Muscle of arm (tissue), 12 donors: ENCODE data around the gene RXRG. TPM values are rescaled to one million over a fixed set of nuclear protein-coding genes. Genes with fewer than 3 reads are reported as not detected.
A peak's percentile ranks its signal among the peaks of the same experiment; 100 is the strongest.

Experiments
- DNase-seq: peaks from one replicate; pipeline ENCODE4 v3.0.0-alpha.2; 2013
- polyA plus RNA-seq, 12 donors: library from polyadenylated mRNA; unstranded; fragments of 120-200 nt; gene quantifications; one replicate each; pipeline ENCODE4 v1.2.1, GENCODE V29; 2013; ENCODE audit not compliant: insufficient read length in 12 of 12

The RXRG gene
- polyA plus RNA-seq, 12 donors = 30.4 to 68.1 (median 56.0) TPM; not detected in 1

- peak; percentile 97 for DNase-seq
Measured at GRCh38 chr1:165376041-165376810, 68.7 kb downstream of the RXRG start.

- no peak for DNase-seq
Measured at GRCh38 chr1:165375623-165376022, 69.3 kb downstream of the RXRG start.

- DNase-seq = no peak
Measured at GRCh38 chr1:165371588-165372225, 73.2 kb downstream of the RXRG start.

DNA sequence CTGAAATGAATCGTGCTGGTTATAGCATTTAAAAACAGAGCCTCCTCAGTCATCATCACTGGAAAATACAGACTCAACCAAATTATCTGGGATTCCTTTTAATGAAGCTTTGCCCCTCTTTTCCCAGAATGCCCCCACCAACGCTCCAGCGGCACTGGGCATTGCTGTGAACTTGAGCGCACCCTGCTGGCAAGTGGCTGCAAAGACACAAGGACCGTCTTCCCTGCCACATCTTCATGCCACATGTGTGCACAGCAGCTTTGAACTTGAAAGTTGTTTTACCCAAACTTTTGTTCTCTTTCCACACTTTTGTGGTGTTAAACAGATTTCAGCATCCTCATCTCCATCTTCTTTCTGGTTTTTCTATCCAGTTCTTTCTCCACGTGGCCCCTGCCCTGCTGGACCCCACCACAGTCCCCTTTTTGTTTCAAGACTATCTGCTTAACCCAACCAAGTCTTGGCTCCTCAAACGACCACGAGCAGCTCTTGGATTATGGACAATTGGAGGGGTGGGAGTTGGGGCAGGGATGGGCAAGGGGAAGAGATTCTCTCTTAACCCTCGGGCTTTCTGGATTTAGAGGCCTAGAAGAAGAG, 75.6 kb downstream of the RXRG start:
- no peak for DNase-seq

DNA sequence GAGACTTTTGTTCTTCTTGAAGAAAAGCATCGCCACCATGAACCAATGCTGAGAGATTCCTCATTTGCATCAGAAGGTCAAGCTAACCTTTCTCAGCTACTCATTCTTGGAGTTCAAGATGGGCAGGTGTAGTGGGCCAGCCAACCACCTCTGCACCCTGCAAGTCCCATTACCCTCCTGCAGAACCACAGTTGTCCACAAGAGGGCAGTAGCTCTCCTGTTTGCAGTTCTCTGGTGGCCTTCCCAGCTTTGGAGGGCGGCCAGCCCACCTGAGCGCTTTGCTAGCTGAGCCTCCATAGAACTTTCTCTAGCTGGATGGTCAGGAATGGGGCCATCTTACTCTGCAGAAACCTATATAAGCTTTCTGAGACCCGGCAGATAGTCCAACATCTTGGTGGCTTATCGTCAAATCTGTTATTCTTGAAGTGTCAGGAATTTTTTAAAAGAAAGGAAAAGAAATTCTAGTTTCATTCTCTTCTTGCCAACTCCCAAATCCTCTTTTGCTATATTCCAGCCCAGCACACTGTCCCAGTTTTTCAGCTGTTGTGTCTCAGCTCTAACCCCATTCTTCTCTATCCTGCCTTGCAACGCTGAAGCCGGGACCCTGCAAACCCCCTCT, 77.4 kb downstream of the RXRG start:
- DNase-seq = peak; percentile 84

- no peak for DNase-seq
Measured at GRCh38 chr1:165365341-165365740, 79.6 kb downstream of the RXRG start.

DNA sequence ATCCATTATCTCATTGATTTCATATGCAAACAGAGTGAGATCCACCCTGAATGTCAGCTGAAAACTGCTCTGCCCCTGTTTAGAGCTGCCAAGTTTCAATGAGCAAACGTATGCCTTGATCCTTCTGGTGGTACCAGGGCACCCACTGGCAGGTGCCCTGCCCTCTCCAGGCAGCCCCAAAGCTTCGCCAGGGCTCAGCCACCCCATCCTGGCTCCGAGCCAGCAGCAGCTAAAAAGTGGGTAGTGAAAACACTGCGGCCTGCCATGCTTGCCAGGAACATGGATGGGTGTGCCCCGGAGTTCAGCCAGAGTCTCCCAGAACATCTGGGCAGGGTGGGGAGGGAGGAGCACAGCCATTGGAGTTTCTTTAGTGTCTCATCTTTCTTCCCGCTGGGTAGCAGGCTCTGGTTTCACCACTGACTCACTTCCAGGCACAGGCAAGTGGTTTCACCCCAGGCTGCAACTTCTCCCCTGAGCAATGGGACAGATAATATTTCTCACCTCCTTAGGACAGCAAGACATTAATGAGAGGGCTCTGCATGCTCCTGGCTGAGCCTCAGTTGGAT, 80.3 kb downstream of the RXRG start:
- DNase-seq = no peak

DNA sequence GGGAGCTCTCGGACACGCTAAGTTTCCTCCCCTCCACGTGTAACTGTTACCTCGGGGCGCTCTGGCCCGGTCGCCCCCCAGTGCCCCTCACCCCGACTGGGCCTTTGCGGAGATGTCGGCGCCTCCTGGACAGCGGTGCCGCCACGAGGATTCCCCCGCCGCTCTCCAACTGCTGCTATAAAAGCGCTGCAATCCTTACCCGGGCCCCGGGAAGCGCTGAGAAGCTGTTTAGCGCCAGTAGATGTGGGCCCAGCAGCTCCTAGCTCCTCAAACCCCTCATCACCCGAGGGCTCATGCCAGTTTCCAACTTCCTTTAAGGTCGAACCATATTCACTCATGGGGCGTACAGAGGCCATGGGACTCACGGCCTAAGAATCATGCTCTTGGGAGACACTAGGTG, 88.0 kb downstream of the RXRG start:
- no peak for DNase-seq

- peak; percentile 47 for DNase-seq
Measured at GRCh38 chr1:165355977-165356811, 88.7 kb downstream of the RXRG start, which contains the start of gene LMX1A. LMX1A (minus strand) TSS chr1:165356715; CDS start chr1:165355559, 1,156 bp downstream.

DNA sequence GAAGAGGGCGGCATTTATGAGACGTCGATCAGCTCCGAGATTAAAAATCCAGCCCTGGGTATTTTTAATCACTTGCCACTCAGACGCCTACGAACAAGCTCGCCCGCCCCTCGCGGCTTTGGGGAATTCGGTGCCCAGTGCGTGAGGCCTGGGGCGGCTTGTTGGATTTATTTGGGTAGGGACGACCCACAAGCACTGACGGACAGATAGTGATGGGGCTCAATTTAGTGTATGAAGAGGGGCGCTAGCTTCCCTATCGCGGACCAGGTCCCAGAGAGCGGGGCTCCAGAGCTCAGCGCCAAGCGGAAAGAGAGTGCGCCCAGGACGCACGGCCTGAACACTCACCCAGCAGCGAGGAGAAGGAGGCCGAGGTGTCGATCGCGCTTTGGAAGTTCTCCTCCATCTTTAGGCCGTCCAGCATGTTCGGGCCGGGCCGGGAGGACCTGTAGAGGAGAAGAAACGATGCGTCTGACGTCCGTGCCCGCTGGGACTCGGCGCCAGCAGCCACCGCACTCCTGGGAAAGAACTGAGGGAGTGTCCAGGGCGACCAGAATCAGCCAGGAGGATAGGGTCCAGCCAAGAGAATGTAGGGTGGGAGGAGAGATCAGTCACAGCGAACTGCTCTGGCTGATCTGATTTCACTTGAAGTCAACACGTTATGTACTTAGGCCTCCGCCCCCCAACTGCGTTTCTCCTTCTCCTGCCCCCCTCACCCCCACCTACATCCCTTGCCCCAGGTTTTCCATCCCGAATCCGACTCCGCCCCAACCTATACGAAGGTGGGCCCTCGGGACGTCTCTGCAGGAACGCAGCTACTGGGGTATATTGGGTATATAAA, 89.6 kb downstream of the RXRG start:
- DNase-seq = no peak

GRCh38 chr1:165354739-165355138, 90.2 kb downstream of the RXRG start:
- no peak for DNase-seq

DNA sequence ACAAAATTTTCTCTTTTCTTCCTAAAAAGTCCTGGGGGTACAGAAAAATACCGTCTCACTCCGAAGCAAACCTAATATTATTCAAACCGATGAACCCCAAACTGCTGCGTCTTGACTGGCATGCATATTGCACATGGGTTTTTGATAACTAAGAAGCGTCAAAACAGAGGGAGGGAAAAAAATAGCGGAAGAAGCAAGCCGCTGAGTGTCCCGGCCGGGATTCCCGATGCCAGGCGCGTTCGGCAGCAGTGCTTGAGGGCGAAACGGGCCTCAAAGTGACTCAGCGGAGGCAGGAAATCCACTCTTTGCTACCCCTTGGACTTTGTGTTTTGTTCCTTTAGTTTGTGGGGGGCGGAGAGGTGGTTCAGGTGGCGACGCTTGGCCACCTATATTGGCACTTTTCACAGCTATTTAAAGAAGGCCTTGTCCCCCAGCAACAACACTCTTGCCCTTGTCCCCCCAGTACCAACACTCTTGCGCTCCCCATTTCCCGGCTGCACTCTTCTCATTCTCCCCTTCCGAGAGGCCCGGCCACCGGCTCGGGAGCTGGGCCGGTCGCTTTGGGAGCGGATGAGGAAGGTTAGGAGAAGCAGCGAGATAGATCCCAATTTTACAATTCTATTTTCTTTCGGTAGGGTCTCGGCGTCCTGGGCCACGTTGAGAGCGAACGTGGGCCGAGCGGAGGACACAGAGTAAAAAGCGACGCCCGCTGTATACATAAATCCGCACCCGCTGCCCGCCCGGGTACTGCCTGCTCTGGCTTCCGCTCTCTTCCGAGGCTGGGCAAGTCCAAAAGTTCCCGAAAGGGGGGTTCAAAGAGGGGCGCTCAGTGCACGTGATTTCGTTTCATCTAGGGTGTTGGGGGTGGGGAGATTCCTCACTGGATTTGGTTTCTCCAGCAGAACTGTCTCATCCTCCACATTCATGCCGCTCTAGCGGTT, 90.9 kb downstream of the RXRG start:
- no peak for DNase-seq

DNA sequence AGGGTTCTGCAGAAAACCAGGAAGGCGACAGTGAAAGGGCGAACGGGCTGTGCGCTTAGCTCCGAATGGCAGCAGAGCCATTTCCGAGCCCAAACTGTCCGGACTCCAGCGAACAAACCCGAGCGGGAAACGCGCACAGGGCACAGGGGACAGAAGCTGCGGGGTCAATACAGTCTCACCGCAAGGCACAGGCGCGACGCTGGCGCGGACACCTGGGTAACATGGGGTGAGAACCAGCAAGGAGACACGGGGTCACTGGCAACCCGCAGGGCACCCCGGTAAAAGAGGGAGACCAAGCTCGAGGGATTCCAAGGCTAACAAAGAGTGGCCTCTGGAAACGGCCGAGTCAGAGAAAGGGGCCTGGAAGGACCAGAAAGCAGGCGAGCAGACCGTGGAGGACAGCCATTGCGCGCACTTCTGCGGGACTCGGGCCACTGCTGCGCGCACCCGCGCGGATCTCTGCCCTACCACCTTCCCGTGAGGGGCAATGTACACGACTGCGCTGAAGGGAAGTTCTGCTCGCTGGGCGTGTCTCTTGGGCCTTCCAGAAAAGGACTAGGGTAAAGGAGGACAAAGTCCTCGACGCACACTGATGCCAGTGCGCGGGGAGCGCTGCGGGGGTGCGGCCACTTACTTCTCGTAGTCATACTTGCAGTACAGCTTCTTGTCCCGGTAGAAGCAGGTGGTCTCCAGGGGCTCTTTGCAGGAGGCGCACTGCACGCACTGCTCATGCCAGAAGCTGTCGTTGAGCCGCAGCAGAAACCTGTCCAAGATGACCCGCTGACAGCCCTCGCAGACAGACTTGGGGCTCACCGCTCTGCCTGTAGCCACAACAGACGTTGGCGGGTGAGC, 92.3 kb downstream of the RXRG start:
- DNase-seq = no peak

GRCh38 chr1:165351863-165352441, 93.0 kb downstream of the RXRG start:
- no peak for DNase-seq
